ENCODE results near the gene CYP2C9. TPM values are rescaled to one million over a fixed set of nuclear protein-coding genes. Genes with fewer than 3 reads are reported as not detected.

CYP2C9 gene
- total RNA-seq, 1 experiment from 2014 or later, result 0.41 TPM

- H3K27ac ChIP-seq (ENCODE audit: low read length), result no peak overlapping the region
- peak; percentile 98 for ATAC-seq
- no peaks in the 10 kb centered on the region for H3K9me3 ChIP-seq (ENCODE audit: control insufficient read depth, insufficient read depth, low read depth, low read length)
- DNase-seq (ENCODE audit: low read depth, low spot score), result peak; percentile 27
- no peak overlapping the region for H3K4me3 ChIP-seq (ENCODE audit: low read depth in 2 of 2, low read length in 2 of 2)
- peak; percentile 88 for TF ChIP-seq CTCF (IDR thresholded peaks at IDR 0.05)
- TF ChIP-seq POLR2AphosphoS5 (IDR thresholded peaks at IDR 0.05; ENCODE audit: low read depth, low read length), result no peak
- POLR2A ChIA-PET, result interaction anchor here (0.7 kb wide), 1 partner anchor 255 kb away, joined by 10 read pairs; no protein-coding TSS in a partner anchor
- intact Hi-C loops (cut with micrococcal nuclease; ENCODE audit: unreplicated experiment), result loop anchor here (10.0 kb wide), 1 partner anchor 211 kb away; no protein-coding TSS in a partner anchor
- in situ Hi-C loops (cut with HindIII; ENCODE audit: low pct_unique_long_range_greater_than_20kb, low sequenced_read_pairs), result no loop called here
- CTCF ChIA-PET, result interaction anchor here (0.5 to 0.9 kb wide), 3 partner anchors 212 to 1065 kb away, joined by 3 to 6 read pairs (median 3); no protein-coding TSS in a partner anchor
- H3K27me3 ChIP-seq (ENCODE audit: control insufficient read depth, insufficient read depth, low read length), result no peaks in the 10 kb centered on the region
- no TSS peak for BruUV-seq (replicated peaks)
- no peaks in the 10 kb centered on the region for H3K4me1 ChIP-seq (ENCODE audit: control insufficient read depth, insufficient read depth, low read length)
- H3K36me3 ChIP-seq (ENCODE audit: control insufficient read depth, insufficient read depth, low read length), result no peaks in the 10 kb centered on the region
Measured at GRCh38 chr10:94963901-94964300, 25.4 kb downstream of the CYP2C9 start.

GRCh38 chr10:94983555-94983954, 45.1 kb downstream of the CYP2C9 start:
- H3K4me3 ChIP-seq (ENCODE audit: low read depth in 2 of 2, low read length in 2 of 2), result no peak overlapping the region
- intact Hi-C loops (cut with micrococcal nuclease; ENCODE audit: unreplicated experiment), result no loop called here
- TF ChIP-seq TCF7L2 (IDR thresholded peaks at IDR 0.05; ENCODE audit: low read depth, low read length) (no peak), POLR2AphosphoS5 (IDR thresholded peaks at IDR 0.05; ENCODE audit: low read depth, low read length) (no peak), REST (IDR thresholded peaks at IDR 0.05; ENCODE audit: insufficient read depth in 1 of 2, low read depth in 2 of 2, low read length in 1 of 2) (no peak), CTCF (IDR thresholded peaks at IDR 0.05) (no peak), SIN3A (IDR thresholded peaks at IDR 0.05; ENCODE audit: borderline replicate concordance, insufficient read depth, low read depth, low read length) (no peak)
- in situ Hi-C loops (cut with HindIII; ENCODE audit: low pct_unique_long_range_greater_than_20kb, low sequenced_read_pairs), result no loop called here
- no peaks in the 10 kb centered on the region for H3K4me1 ChIP-seq (ENCODE audit: control insufficient read depth, insufficient read depth, low read length)
- ChIA-PET POLR2A (no interaction called here), CTCF (no interaction called here)
- DNase-seq (ENCODE audit: low read depth, low spot score) (no peak), ATAC-seq (no peak)
- H3K27ac ChIP-seq (ENCODE audit: low read length), result no peak overlapping the region
- BruUV-seq (replicated peaks), result no TSS peak
- H3K27me3 ChIP-seq (ENCODE audit: control insufficient read depth, insufficient read depth, low read length), result no peaks in the 10 kb centered on the region; the same call in 1 of the 2 replicates
- H3K9me3 ChIP-seq (ENCODE audit: control insufficient read depth, insufficient read depth, low read depth, low read length), result no peaks in the 10 kb centered on the region
- H3K36me3 ChIP-seq (ENCODE audit: control insufficient read depth, insufficient read depth, low read length), result no peaks in the 10 kb centered on the region

All from Panc1 (cell line).